GM04503 (cell line): ENCODE results near the gene LIN54.

Source experiments
- DNase-seq: peaks from one replicate; pipeline ENCODE4 v3.0.0-alpha.2; 2012; ENCODE audit warnings: low read depth

LIN54 gene

DNA sequence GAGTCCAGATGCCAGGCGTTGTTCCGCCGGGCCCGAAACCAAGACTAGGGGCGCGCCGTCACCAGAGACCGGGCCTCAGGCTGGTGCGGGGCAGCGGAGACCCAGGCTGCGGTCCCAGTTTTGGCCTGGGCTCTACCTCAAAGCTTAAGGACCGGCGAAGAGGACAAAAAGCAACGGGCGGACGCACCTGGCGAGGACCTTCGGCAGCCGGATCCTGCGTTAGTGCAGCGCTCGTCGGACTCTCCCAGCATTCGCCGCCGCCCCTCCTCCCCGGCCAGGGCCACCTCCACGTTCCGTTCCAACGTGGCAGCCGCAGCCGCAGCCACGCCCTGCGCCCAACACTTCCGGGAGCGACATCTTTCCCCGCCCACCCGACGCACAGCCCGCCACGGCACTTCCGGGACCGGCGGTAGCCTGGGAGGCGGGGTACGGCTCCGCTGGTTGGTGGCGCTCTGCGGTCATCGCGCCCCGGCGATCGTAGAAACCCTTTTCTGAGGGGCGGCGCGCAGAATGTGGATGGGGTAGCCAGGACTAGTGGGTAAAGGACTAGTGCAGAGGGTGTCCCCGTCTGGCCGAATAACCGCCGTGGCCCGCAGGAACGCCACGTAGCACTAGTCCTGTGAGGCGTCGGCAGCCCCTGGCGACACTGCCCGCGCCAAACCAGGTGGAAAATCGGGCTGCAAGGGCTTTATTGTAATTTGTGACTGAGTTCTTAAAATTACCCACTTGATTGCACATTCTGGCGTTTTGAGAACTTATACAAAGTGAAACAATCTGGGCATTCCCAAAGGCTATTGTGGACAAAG, 119.5 kb downstream of the LIN54 start, which contains the start of gene SEC31A:
Gene SEC31A (minus strand): TSS at position 253 of the 806 bp plus-strand sequence. CDS start 9,217 bp downstream, outside the sequence.
- DNase-seq, result peak; percentile 59

DNA sequence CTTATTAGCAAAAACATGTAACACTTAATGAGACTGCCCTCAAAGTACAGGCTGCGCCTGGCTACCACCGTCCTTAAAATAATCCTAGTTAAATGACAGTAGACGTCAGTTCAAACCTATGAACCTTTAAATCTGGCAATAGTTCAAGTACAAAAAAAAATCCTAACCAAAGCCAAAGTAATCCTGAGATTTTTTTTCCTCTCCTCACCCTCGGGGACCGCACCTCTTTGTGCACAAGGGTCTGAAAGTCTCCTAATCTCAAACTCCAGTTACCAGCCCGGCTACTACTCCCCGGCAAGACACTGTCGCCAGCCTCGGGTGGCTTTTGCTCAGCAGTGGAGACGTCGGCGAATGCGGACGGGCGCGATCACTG, 120.1 kb downstream of the LIN54 start:
- no peak for DNase-seq

DNA sequence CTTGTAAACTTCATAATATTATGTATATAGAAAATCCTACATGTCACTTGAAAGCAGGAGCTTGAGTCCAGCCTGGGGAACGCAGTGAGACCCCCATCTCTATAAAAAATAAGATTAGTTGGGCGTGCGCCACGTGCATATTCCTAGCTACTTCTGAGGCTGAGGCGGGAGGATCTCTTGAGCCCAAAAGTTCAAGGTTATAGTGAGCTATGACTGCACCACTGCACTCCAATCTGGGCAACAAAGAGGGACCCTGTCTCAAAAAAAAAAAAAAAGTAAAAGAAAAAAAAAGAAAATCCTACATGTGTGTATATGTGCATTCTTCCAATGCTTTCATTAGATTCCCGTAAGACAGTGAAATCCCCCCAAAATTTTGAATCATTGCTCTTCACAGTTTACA, 121.3 kb downstream of the LIN54 start:
- DNase-seq, result no peak

DNA sequence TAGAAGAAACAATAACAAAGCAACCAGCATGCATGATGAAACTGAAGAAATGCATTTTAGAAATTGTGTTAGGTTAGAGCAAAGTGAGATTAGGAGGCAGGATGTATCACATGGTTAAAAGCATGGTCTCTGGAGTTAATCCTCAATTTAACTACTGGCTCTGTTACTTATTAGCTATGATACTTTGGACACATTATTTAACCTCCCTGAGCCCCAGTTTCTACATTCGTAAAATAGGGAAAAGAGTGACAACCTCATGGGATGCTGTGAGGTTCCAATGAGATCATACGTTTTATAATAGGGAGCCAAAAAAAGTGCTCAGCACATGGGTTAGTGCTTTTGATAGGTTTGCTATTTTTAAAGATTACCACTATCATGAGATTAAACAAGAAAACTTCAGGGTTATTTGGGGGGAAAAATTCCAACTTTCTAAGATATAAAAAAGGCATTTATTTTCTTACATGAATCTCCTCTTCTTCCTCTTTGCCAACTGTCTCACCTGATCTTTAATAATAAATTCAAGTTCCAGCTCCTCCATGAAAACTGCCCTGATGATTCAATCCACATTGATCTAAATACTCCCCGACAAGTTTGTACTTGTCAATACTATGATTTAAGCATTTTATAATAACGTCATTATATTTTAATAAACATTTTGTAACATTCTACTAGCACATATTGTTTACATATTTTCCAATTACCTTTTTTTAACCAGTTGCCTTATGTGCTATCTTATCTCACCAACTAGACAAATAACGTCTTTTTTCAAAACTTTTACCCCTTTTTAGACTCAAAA, 124.3 kb downstream of the LIN54 start:
- DNase-seq, result no peak

DNA sequence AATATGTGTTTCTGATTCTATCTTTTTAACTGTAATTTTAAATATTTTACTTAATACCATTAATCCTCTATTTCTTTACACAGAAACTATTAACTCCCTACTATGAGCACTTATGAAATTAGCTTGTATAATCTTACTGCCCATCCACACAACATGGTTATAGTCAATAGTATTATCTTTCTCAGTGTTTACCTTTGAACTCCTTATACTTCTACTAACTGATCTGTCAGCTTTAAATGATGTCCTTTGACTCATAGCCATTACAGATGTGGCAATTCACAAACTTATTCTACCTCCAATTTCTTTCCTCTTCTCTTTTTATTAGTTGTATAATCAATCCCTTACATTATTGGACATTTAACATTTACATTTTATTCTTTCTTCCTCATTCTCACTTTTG, 125.2 kb downstream of the LIN54 start:
- no peak for DNase-seq
